ENCODE measurements around the gene KIF25. TPM values are rescaled to one million over a fixed set of nuclear protein-coding genes. Genes with fewer than 3 reads are reported as not detected.
A peak's percentile ranks its signal among the peaks of the same experiment; 100 is the strongest.

Gene KIF25
- total and polyA plus RNA-seq, 8 donors = 0.63 to 14.8 (median 12.2) TPM

- no peak for ATAC-seq
- peaks cover 0 to 3% of the 10 kb centered on the region in 2 donors for H3K4me1 ChIP-seq
- H3K9me3 ChIP-seq = no peaks in the 10 kb centered on the region
- H3K4me3 ChIP-seq = no peak overlapping the region
- H3K27ac ChIP-seq = peak overlapping the region in 1 of 2 donors; percentile 37
- no peaks in the 10 kb centered on the region for H3K36me3 ChIP-seq
- intact Hi-C loops (cut with DNase I) = no loop called here
- TF ChIP-seq, protein P1, sequence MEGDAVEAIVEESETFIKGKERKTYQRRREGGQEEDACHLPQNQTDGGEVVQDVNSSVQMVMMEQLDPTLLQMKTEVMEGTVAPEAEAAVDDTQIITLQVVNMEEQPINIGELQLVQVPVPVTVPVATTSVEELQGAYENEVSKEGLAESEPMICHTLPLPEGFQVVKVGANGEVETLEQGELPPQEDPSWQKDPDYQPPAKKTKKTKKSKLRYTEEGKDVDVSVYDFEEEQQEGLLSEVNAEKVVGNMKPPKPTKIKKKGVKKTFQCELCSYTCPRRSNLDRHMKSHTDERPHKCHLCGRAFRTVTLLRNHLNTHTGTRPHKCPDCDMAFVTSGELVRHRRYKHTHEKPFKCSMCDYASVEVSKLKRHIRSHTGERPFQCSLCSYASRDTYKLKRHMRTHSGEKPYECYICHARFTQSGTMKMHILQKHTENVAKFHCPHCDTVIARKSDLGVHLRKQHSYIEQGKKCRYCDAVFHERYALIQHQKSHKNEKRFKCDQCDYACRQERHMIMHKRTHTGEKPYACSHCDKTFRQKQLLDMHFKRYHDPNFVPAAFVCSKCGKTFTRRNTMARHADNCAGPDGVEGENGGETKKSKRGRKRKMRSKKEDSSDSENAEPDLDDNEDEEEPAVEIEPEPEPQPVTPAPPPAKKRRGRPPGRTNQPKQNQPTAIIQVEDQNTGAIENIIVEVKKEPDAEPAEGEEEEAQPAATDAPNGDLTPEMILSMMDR (IDR thresholded peaks at IDR 0.05) = no peak
- DNase-seq = peak in 1 of 4 donors; percentile 67
- H3K27me3 ChIP-seq = no peaks in the 10 kb centered on the region
Measured at GRCh38 chr6:168049706-168050224, 52.3 kb downstream of the KIF25 start.

- H3K36me3 ChIP-seq = no peaks in the 10 kb centered on the region
- H3K9me3 ChIP-seq = no peaks in the 10 kb centered on the region
- H3K27me3 ChIP-seq = no peaks in the 10 kb centered on the region
- peak overlapping the region in 1 of 2 donors; percentile 37 for H3K27ac ChIP-seq
- intact Hi-C loops (cut with DNase I) = no loop called here
- TF ChIP-seq, protein P1 (IDR thresholded peaks at IDR 0.05) = no peak
- peaks cover 0 to 3% of the 10 kb centered on the region in 2 donors for H3K4me1 ChIP-seq
- ATAC-seq (peak; percentile 57), DNase-seq (peak in 3 of 4 donors; percentile 60 to 89 (median 81))
- H3K4me3 ChIP-seq = no peak overlapping the region
Measured at GRCh38 chr6:168050225-168050880, 52.9 kb downstream of the KIF25 start.

DNA sequence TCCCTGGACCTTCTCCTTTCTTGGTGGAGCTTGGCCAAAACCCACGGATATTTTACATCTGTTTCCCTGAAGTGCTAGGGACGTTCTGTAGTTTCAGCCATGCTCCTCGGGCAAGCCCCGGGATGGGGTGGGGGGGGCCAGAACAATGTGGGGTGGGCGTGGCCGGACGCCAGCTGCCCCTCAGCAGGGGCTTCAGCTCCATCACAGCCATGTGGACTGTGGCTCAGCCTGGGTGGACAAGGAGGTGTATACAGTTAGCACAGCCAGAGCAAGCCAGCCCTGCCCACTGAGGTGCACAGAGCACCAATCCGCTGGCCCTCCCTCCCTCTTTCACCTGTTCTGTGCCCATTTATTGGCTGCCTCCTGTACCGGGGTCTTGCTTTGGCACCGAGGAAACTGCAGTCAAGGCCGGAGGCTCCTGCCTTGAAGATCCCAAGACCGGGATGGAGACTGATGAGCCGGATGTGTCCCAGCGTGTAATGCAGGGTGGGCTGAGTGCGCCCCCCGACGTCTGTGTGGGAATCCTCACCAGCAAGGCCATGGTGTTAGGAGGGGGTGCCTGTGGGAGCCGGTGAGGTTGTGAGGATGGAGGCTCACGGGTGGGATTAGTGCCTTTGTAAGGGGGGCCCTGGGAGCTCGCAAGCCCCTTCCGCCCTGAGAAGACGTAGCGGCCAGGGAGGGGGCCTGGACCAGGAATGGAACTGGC lies 53.6 kb downstream of the KIF25 start:
- Histone ChIP-seq H3K9me3 (no peaks in the 10 kb centered on the region), H3K4me3 (no peak overlapping the region), H3K27ac (no peak overlapping the region), H3K4me1 (no peaks in the 10 kb centered on the region), H3K36me3 (no peaks in the 10 kb centered on the region), H3K27me3 (no peaks in the 10 kb centered on the region)
- peak in 1 of 4 donors; percentile 74 for DNase-seq
- TF ChIP-seq, protein P1 (IDR thresholded peaks at IDR 0.05) = no peak
- intact Hi-C loops (cut with DNase I) = no loop called here
- ATAC-seq = peak; percentile 51

DNA sequence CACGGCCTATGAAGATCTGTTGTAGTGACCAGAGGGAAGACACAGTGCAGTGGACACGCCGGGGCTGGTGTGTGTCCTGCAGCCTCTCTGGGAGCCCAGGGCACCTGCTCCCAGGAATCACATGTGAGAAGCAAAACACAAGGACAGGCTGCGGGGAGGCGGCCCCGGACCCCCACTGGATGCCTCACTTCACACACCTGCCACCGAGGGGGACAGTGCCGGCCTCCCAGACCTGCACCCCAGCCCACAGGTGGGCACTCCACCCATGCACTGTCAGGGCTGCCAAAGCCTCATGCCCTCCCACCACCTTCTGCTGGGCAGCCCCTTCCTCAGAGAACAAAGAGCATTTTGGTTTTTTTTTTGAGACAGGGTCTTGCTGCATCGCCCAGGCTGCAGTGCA lies 54.2 kb downstream of the KIF25 start:
- DNase-seq (peak in 1 of 4 donors; percentile 76), ATAC-seq (no peak)
- TF ChIP-seq, protein P1 (IDR thresholded peaks at IDR 0.05) = no peak
- intact Hi-C loops (cut with DNase I) = no loop called here
- no peaks in the 10 kb centered on the region for H3K36me3 ChIP-seq
- no peaks in the 10 kb centered on the region for H3K9me3 ChIP-seq
- no peaks in the 10 kb centered on the region for H3K27me3 ChIP-seq
- no peak overlapping the region for H3K27ac ChIP-seq
- H3K4me3 ChIP-seq = no peak overlapping the region
- H3K4me1 ChIP-seq = no peaks in the 10 kb centered on the region

DNA sequence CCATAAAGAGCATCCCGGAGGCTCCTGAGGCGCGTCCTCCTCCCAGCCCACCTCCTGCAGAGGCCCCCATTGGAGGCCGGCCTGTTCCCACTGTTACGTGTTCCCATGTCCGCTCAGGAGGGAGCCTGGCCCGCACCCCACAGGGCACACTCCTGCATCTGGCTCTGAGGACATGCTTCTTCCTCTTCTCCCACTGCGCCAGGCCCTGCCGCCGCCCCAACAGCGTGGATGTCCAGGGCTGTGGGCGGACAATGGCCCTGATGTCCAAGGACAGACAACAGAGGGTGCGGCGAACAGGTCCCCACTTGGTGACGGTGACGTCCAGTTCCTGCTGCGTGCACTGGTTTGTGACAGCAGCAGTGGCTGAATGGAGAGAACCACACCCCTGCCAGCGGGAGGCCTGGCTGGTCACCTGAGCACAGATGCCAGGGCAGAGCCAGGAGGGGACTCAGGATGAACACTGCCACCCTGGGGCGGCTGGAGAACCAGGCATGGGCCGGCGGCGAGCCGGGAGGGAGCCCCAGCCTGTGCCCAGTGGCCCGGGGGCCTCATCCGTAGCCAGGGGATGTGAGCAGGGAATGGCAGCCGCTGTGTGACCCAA lies 54.9 kb downstream of the KIF25 start:
- Histone ChIP-seq H3K27me3 (no peaks in the 10 kb centered on the region), H3K36me3 (no peaks in the 10 kb centered on the region), H3K4me1 (no peaks in the 10 kb centered on the region), H3K27ac (no peak overlapping the region), H3K9me3 (no peaks in the 10 kb centered on the region), H3K4me3 (no peak overlapping the region)
- ATAC-seq (no peak), DNase-seq (peak in 1 of 4 donors; percentile 71)
- TF ChIP-seq, protein P1 (IDR thresholded peaks at IDR 0.05) = no peak
- intact Hi-C loops (cut with DNase I) = no loop called here
